GM18517 (cell line): ENCODE results near the gene ZNF527.
"Not testable (repeated sequence)": the region's sequence is repeated elsewhere in the genome, so short reads cannot be mapped to it uniquely, and the experiment has no call there.

ENCODE experiments used
- ATAC-seq: cut with Tn5 transposase; IDR thresholded peaks from one replicate; pipeline ENCODE4 v1.9.1; 2021; ENCODE audit warnings: mild to moderate bottlenecking, moderate library complexity; ENCODE audit not compliant: unreplicated experiment

The ZNF527 gene

GRCh38 chr19:37370880-37371661 lies at the start of gene ZNF527:
ZNF527 (plus strand) TSS chr19:37371099; CDS start chr19:37374199, 3,100 bp downstream.
- peak; percentile 92 for ATAC-seq

- no peak for ATAC-seq
Measured at GRCh38 chr19:37329686-37330085, 41.2 kb upstream of the ZNF527 start.

- no peak for ATAC-seq
Measured at GRCh38 chr19:37332839-37333238, 38.1 kb upstream of the ZNF527 start.

GRCh38 chr19:37333457-37333856 lies 37.4 kb upstream of the ZNF527 start:
- no peak for ATAC-seq

GRCh38 chr19:37334179-37335071 lies 36.5 kb upstream of the ZNF527 start:
- peak; percentile 90 for ATAC-seq

GRCh38 chr19:37342753-37343152 lies 28.1 kb upstream of the ZNF527 start:
- no peak for ATAC-seq

GRCh38 chr19:37346091-37346490 lies 24.8 kb upstream of the ZNF527 start:
- ATAC-seq, result no peak

- no peak for ATAC-seq
Measured at GRCh38 chr19:37348060-37348459, 22.8 kb upstream of the ZNF527 start.

- no peak for ATAC-seq
Measured at GRCh38 chr19:37353968-37354367, 16.9 kb upstream of the ZNF527 start.

GRCh38 chr19:37355901-37356300 lies 15.0 kb upstream of the ZNF527 start:
- no peak for ATAC-seq

- no peak for ATAC-seq
Measured at GRCh38 chr19:37361994-37362393, 8.9 kb upstream of the ZNF527 start.

- no peak for ATAC-seq
Measured at GRCh38 chr19:37362733-37363132, 8.2 kb upstream of the ZNF527 start.

GRCh38 chr19:37370386-37370879 lies 466 bp upstream of the ZNF527 start:
- ATAC-seq, result peak; percentile 32

GRCh38 chr19:37389234-37389633 lies 18.3 kb downstream of the ZNF527 start:
- ATAC-seq, result no peak

- ATAC-seq, result not testable (repeated sequence)
Measured at GRCh38 chr19:37391399-37391798, 20.5 kb downstream of the ZNF527 start.

- ATAC-seq, result no peak
Measured at GRCh38 chr19:37401078-37401477, 30.2 kb downstream of the ZNF527 start.

GRCh38 chr19:37403403-37403802 lies 32.5 kb downstream of the ZNF527 start:
- no peak for ATAC-seq

GRCh38 chr19:37406140-37406846 lies 35.4 kb downstream of the ZNF527 start:
- ATAC-seq, result not testable (repeated sequence)

GRCh38 chr19:37412700-37413099 lies 41.8 kb downstream of the ZNF527 start:
- no peak for ATAC-seq

- ATAC-seq, result no peak
Measured at GRCh38 chr19:37413313-37414084, 42.6 kb downstream of the ZNF527 start.
